ENCODE data around the gene NAALADL2.

NAALADL2 gene

GRCh38 chr3:175001091-175001490, 142.0 kb downstream of the NAALADL2 start:
- no peak for DNase-seq

DNA sequence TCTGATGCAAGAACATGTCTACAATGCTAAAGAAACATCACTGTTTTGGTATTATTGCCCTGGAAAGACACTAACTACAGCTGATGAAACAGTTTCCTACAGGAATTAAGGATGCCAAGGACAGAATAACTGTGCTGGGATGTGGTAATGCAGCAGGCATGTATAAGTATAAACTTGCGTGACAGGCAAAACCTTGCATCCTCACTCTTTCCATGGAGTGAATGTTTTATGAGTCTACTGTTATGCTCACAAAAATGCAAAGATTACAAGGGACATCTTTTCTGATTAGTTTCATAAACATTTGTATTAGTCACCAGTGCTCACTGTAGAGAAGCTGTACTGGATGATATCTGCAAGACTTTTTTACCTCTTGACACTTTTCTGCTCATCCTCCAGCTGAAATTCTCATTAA, 143.6 kb downstream of the NAALADL2 start:
- DNase-seq = no peak

- no peak for DNase-seq
Measured at GRCh38 chr3:175003590-175003989, 144.5 kb downstream of the NAALADL2 start.

DNA sequence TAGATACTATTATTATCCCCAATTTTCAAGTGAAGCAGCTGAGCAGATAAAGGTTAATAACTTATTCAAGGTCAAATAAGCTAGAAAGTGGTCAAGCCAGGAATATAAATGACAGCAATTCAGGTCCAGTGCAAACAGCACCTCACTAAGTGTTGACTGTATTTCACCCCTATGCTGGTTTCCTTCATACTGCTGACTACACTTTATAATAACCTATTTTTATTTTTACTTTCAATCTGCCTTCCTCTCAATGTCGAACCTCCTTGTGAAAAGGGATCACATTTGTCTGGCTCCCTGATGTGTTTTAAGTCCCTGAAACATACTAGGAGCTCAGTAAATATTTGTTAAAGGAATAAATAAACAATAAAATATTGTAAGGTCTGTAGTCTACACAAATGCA, 146.1 kb downstream of the NAALADL2 start:
- no peak for DNase-seq

DNA sequence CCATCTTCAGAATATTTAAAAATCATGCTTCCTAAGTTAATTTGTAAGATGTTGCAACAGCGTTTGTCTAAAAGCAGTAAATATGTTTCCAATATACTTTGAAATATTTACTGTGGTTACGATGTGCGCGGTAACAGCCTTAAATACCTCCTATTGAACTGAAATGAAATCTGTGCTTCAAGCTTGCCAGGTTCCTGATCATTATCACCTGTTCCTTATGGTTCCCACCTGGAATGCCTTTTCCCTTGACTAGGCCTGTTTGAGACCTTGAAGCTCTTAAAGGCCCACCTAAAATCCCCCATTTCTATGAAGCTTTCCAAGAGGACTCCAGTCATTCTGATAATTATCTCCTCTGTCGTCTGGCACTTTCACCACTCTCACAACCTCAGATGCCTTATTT, 146.7 kb downstream of the NAALADL2 start:
- no peak for DNase-seq

GRCh38 chr3:175007306-175007705, 148.2 kb downstream of the NAALADL2 start:
- DNase-seq = no peak

DNA sequence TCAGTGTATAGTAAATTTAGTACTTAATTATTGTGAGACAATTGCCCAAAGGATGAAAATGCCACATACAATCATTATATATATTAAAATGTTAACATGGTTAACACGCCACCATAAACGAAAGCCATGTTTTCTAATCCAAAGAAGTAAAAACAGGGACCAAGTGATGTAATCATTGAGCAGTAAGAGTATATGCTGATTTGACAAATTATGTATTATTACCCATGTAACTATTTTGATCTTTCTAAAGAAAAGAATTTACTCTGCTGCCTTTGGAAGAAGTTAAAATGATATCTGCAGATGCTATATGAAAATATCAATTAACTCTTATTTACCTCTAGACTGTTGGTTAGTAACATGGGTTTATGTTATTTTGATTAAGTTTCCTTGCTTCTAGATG, 150.2 kb downstream of the NAALADL2 start:
- DNase-seq = no peak

GRCh38 chr3:175015056-175015635, 156.0 kb downstream of the NAALADL2 start:
- DNase-seq = no peak

- DNase-seq = no peak
Measured at GRCh38 chr3:175018946-175019727, 160.0 kb downstream of the NAALADL2 start.

GRCh38 chr3:175020101-175020500, 161.0 kb downstream of the NAALADL2 start:
- DNase-seq = no peak

DNA sequence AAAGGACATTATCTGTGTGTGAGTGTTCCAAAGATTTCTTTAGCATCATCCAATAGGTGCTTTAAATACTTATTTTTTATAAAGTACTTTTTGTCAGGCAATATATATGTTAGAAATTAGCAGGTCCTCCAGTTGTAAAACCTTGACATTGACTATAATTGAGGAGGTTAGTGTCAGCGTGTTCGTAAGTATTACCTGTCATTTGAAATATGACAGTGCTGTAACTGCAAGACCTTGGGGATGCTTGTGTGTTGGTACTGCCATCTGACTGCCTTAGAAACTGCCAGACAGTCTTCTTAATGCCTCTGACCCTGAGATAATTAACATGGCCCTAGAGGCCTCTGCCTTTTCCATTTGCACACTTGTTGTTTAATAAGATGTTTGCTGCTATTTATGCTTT, 170.7 kb downstream of the NAALADL2 start:
- no peak for DNase-seq

GRCh38 chr3:175039875-175040274, 180.7 kb downstream of the NAALADL2 start:
- DNase-seq = no peak

GRCh38 chr3:175041369-175041768, 182.2 kb downstream of the NAALADL2 start:
- DNase-seq = no peak

GRCh38 chr3:175046601-175047000, 187.5 kb downstream of the NAALADL2 start:
- no peak for DNase-seq

DNA sequence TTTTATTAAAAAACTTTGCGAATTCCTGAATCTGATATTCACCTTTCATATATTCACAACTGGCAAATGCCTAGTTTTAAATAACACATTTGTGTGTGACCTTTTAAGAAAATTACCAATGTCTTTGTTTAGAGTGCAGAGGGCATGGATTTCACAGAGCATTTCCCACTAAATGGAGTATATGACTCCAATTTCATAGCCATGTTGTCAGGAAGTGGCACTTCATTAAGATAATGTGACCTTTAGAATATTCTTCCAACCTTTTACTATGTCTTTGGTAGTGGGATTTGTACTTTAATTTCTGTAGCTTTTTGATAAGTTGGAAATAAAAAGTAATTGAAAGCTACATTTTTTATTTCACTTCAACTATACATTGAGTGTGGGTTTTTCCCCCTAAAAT, 188.7 kb downstream of the NAALADL2 start:
- no peak for DNase-seq

DNA sequence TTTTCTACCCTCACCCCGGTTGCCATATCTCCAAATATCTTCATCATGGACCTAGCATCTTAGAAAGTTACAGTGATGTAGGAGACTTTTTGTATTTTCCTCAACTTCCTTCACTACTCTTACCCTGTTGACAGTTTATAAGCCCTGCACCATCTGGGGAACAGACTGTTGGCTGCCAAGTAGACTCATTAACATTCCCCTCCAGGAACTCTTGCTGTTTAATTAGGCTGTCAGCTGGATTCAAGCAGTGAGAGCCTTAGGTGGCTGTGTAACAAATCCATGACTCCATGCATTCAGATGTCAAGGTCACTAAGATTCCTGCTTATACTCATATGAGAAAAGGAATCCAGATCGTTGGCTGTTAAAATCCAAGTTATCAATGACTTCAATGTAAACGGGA, 198.3 kb downstream of the NAALADL2 start:
- DNase-seq = no peak

GRCh38 chr3:175059788-175060187, 200.7 kb downstream of the NAALADL2 start:
- no peak for DNase-seq

GRCh38 chr3:175065497-175065896, 206.4 kb downstream of the NAALADL2 start:
- DNase-seq = no peak

GRCh38 chr3:175066617-175067415, 207.7 kb downstream of the NAALADL2 start:
- DNase-seq = no peak

DNA sequence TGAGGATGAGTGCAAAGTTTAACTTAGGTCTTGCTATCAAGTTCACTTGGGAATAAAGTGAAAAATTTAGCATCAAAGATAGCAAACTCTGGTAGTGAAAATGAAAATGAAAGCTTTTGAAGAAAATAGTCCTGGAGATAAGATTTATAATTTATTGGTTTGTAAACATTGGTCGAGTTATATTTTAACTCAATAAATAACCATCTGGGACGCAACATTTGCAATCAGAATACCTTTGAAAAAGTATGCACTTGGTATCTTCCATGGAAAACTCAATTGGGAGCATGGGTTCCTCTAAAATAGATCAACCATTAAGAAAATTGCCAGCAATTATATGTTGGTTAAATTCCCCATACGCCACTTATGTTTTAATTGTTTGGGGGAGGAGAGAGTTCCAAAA, 209.5 kb downstream of the NAALADL2 start:
- no peak for DNase-seq

GRCh38 chr3:175070946-175071345, 211.8 kb downstream of the NAALADL2 start:
- no peak for DNase-seq

DNA sequence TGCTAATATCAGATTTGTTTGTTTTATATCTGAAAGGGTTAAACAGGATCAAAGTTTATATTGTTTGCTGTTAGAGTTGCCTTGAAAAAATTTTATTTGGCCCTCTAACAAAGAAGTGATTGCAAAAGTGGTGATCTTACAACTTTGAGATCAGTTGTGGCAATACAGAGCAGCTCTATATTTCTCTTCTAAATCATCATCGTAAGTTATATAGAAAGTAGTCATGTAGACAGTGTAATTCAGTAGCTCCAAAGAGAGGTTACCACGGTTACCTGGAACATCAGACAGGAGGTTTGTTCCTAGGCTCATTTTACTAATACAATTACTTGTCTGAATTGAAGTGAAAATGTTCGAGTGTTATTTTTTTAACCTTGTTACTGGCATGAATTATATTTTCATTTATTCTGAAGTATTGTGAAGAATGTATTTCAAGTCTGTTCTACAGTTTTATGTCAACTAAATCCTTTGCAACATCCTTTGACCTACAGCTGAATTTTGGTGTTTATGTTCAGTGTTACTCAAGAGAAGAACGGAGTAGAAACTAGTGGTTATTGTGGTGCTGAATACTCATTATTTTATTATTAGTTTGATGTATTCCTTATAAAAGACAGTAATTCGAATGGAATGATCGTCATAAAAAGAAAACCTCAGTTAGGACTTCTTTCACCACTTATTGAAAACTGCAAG, 214.2 kb downstream of the NAALADL2 start:
- no peak for DNase-seq

DNA sequence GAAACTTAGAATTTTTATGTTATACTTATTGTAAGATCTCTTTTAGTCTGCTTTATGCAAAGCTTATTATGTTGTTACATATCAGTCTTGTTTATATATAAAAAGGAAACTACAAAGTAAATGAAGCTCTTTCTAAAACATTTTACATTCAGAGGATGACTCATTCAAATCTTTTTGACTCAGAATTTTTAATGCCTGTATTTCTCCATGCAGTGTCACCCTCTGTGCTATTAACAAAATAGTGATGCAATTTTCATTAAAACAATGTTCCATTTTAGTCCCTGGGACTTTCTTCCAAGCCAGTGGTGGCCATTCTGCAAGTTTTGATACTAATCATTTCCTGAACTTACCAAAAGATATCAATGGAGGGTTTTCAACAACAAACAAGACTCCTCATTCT, 216.1 kb downstream of the NAALADL2 start:
- DNase-seq = no peak
